Iris pigment epithelial cell (primary cell): ENCODE results near the gene SHF.
A peak's percentile ranks its signal among the peaks of the same experiment; 100 is the strongest.

Experiments used
- DNase-seq: peaks from one replicate; pipeline ENCODE4 v3.0.0-alpha.2; 2011; ENCODE audit warnings: low read depth

The SHF gene

DNA sequence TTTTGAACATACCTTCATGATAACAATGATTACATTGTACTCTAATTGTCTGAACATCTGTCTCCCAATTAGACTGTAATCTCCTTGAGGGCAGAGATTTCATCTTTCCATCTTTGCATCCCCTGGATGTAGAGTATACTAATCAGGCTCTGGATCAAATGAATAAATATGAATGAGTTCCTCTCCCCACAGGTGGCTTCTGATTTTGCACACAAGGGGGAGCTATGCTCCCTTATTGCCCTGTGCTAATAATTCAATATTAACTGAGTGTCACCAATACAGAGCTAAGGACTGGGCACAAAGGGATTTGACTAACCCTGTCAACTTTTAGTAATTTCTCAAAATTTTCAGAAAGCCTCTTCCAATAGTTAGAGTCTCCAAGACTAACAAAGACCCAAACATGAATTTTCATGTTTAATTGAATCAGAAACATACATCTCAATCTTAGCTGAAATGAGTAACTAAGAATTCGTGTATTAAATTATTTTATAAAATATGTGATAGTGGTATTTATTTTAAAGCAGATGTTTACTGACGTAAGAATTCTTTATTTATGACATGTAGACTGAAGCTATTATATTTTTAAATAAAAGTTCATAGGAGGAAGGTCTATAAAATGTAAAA is 61.1 kb downstream of the SHF start:
- DNase-seq: peak; percentile 31

DNA sequence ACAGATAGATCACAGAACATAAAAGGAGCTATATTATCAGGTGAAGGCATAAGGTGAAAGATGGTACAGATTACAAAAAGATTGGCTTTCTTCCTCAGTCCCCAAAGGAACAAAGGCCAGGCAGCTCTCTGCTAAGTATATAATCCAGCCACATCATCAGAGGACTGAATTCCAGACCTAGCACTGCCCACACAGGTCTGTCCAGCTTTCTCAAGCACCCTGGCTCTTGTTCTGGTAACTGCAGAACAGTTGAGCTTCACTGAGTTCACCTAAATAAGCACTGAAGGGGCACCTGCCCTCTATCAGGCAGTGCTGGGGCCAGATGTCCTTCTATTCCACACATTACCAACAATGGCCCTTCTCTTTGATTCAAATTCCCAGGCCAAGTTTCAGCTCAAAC is 64.4 kb downstream of the SHF start:
- DNase-seq: no peak

DNA sequence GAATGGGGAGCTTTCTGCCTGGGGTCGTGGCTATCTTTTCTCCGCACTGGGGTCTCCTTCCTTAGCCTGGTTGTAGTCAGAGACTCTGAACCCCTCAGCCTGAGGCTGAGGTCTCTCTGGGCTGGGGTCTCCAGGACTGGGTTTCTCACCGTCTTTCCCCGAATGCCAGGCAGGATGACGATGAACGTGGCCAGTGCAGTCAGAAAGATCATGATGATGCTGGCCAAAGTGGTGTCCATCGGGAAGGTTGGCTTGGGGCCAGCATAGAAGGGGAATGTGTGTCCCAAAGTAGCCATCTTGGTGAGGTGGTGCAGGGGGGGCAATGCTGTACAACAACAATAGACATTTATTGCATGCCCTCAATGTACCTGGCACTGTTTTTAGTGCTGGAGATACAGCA is 65.0 kb downstream of the SHF start:
- no peak for DNase-seq

- peak; percentile 89 for DNase-seq
These were observed 65.9 kb downstream of the SHF start for GRCh38 chr15:45121706-45122417.

- DNase-seq: no peak
These were observed 66.7 kb downstream of the SHF start for GRCh38 chr15:45121020-45121419.

DNA sequence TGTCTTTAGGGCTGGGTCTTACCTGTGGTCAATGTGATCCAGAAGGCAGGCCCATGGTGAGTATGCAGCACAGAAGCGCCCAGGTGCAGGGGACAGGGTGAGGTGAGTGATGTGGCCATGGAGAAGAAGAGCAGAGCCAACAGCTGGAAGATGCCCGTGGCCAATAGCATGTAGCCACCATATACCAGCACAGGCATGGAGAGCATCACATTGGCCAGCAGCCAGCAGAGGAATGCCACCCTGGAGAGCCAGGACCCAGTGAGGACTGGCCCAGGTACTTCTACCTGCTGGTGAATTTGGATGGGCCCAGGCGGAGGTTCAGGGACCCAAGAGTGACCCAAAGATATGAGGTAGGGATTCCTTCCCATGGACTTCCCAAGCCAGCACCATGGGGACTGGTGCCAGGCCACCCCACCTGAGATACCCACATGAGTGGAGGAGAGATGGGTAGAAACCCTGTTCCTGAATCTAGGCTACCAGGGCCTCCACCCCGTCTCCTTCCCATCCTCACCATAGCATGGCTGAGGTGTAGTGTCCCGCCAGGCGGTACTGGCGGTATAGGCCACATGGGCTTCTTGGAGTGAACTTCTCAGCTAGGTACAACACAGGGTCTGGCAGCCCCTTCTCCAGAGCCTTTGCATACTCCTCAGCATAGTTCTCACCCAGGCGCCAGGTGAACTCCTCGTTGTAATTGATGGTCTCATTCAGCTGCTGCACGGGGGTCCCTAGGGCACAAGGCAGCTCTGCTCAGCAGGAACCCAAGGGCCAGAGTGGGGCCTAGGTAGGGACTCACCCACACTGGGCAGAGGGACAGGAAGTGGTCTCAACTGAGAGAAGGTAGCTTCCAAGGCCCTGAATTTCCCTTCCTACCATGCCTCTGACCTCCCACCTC is 67.4 kb downstream of the SHF start:
- no peak for DNase-seq

GRCh38 chr15:45118996-45119395 is 68.8 kb downstream of the SHF start:
- DNase-seq: no peak

DNA sequence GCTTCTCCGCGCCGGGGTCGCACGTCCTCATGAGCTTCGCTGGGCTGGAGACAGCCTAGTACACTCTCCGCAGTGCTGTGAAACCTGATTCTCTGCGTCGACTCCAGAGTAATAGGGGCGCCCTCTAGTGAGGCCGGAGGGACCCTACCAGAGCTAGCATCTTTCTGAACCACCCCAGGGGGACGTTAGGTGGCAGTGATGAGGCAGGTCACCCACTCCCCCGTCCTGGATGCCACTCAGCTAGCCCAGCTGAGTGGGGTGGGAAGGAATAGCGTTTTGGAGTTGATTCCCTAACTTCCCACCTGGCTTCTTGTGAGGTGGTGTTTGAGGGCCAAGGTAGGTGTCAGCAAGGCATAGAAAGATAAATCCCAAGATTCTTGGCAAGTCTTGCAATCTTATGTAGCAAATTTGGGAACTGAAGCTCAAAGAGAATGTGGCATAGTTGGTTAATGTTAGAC is 69.6 kb downstream of the SHF start:
- peak; percentile 90 for DNase-seq

DNA sequence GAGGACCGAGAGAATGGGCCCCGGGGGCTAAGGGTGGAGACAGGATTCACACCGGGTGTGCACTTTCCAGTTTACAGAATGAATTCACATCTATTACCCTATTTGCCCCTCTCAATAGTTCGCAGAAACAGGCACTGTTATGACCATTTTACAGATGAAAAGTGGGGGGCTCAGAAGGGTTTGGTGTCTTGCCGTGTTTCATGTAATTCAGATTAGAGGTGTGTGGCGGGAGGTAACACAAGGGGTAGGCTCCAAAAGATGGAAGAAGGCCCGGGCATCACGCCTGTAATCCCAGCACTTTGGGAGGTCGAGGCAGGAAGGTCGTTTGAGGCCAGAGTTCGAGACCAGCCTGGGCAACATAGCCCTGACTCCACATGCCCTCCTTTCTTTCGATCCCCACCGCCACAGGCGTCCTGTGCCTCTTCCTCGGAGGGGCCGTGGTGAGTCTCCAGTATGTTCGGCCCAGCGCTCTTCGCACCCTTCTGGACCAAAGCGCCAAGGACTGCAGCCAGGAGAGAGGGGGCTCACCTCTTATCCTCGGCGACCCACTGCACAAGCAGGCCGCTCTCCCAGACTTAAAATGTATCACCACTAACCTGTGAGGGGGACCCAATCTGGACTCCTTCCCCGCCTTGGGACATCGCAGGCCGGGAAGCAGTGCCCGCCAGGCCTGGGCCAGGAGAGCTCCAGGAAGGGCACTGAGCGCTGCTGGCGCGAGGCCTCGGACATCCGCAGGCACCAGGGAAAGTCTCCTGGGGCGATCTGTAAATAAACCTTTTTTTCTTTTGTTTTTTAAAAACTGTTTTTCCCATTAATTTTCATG is 70.2 kb downstream of the SHF start:
- no peak for DNase-seq
